LHCN-M2 (cell line): ENCODE measurements around the gene PTPRF. TPM values are rescaled to one million over a fixed set of nuclear protein-coding genes. Genes with fewer than 3 reads are reported as not detected.
"Not testable (repeated sequence)": the region's sequence is repeated elsewhere in the genome, so short reads cannot be mapped to it uniquely, and the experiment has no call there.

Source experiments
- DNase-seq: peaks from one replicate; pipeline ENCODE4 v3.0.0-alpha.2; 2012; ENCODE audit warnings: low read depth
- total RNA-seq: library from RNA; depleted of rRNA; stranded (reverse); fragments of >200 nt; gene quantifications from 2 replicates; pipeline ENCODE4 v1.2.3, GENCODE V29; 2014

PTPRF gene
- total RNA-seq, 1 experiment from 2014 or later: 12.8 TPM

DNA sequence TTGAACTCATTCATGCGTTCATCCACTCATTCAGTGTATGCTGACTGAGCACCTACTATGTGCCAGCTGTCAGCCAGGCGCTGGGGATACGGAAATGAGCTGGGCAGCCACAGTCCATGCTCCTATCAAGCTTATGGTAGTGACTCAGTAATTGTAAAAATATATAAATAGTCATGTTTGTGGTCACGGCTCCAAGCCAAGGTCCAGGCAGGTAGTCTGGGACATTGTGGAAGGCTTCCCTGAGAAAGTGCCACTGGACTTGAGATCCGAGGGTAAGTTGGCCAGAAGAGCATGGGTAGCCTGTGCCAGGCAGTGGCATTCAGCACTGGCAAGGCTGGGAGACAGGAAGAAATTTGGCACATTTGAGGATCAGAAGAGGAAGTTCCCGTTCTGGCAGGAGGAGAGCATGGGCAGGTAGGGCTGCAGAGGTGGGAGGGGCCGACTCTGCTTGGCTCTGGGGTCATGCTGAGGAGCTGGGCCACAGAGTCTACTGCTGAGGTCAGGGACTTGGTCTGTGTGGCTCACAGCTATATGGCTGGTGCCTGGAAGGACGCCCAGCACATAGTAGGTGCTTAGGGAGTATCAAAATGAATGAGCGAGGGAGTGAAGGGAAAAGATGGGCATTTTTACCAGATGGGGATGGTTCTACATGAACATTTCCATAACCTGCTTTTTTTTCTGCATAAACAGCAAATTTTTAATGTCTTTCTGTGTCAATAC, 6.9 kb downstream of the PTPRF start:
- DNase-seq: no peak

DNA sequence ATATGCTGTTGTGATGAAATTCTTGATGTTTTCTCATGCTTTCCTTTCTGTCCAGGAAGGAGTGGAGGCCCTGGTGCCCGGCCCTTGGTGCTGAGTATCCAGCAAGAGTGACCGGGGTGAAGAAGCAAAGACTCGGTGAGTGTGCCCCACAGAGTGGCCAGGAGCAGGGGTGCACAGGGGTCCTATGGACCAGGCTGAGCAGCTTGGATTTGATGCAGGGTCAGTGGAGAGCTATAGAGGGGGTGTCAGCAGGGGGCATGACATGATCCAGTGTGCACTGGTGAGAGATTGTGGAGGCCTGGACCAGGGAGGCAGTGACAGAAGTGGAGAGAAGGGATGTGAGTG, 7.4 kb downstream of the PTPRF start:
- DNase-seq: no peak

DNA sequence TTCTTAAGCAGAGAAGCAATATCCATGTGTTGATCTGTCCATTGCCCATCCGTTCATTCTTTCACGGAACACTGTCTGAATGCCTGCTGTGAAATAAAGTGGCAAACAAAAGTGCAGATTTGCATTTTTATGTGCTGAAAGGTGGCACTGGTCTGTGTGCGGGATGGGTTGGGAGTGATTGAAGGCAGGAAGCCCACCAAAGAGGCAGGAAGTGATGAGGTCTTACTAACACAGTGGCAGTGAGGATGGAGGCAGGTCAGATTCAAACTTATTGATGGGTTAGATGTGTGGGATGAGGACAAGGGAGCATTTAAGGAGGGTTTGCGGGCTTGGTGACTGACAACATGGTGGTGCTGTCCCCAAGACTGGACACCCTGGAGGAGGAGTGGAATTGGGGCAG, 8.3 kb downstream of the PTPRF start:
- no peak for DNase-seq

DNA sequence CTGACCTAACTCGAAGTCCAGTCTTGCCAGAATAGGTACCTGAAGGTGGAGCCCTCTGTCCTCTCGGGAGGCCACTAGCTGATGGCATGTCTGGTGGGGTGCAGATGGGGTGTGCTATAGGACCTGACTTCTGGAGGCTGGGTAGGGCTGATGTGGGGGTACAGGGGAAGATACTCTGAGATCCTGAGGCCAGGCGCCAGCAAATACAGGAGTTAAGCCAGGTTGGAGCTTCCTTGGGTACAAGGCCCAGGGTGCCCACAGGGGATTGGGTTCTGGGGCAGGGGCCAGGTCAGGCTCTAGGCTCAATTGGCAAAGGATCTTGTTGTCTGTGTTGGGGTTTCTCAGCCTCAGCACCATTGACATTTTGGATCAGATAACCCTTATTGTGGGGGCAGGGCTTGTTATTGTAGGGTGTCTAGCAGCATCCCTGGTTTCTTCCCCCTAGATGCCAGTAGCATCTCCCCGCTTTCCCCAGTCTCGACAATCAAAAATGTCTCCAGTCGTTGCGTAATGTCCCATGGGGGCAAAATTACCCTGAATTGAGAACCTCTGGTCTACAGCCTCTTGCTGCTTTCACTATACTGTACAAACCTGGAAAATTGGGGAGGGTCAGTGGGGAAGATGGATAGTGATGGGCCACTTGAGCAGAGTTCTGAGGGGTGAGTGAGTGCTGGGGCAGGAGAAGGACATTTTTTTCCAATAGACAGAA, 9.2 kb downstream of the PTPRF start:
- DNase-seq: no peak

DNA sequence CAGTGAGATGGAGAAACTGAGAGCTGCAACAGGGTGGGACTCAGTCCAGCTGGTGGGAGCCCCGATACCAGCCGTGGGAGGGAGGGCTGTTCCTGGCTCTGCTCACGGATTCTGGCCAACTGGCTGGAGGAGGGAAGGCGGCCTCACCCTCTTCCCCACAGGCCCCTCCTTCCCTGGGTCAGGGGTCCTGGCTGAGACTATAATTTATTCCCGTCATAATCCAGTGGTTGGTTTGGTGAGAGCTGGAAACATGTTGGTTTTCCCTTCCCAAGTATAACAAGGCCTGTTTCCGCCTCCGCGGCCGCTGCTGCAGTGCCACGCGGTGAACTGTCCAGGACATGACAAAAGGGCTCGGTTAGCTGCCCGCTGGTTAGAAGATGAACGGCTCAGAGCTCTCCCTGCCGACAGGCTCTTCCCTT, 10.0 kb downstream of the PTPRF start:
- DNase-seq: no peak

DNA sequence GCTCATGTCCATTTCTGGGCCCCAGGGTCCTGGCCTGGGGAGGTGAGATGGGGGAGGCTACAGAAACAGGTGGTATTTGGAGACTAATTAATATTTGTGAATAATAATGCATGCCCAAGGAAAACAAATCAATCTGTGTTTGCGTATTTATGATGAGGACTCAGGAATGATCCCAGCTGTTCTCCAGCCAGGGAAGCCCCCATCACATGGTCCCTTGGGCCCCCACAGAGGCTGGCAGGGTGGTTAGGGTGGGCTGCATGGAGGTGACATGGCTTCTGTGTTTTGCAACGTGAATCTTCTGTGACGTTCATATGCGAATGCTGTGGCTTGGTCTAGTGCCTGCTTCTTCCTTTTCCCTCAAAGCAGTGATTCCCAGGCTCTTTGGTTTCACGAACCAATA, 10.5 kb downstream of the PTPRF start:
- DNase-seq: no peak

DNA sequence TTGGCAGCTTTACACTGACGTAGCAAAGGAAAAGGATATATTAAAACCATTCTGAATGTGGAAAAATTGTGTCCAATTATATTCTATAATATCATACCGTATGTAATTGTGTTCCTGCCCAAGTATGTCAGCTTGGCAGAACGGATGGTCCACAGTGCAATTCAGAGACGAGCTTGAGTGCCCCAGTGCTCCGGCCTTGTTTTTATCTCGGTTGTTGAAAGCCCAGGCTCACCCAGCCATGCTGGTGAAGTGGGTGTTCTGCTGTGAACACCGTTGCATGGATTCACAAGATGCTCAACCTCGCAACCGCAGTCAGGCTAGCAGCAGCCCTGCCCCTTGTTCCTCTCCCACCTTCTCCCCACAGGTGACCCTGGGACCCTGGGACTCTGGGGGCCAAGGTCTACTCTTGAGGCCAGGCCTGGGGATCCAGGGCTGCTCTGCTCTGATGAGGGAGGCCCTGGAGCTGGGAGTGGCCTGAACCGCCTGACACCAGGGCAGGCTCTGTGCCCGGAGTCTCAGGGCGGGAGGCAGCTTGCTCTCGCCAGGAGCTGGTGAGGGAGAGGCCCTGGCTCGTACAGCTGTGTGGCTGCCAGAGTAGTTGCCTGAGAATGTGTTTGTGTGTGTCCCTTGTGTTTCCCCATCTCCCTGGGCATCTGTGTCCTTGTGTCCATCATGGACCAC, 11.2 kb downstream of the PTPRF start:
- DNase-seq: no peak

DNA sequence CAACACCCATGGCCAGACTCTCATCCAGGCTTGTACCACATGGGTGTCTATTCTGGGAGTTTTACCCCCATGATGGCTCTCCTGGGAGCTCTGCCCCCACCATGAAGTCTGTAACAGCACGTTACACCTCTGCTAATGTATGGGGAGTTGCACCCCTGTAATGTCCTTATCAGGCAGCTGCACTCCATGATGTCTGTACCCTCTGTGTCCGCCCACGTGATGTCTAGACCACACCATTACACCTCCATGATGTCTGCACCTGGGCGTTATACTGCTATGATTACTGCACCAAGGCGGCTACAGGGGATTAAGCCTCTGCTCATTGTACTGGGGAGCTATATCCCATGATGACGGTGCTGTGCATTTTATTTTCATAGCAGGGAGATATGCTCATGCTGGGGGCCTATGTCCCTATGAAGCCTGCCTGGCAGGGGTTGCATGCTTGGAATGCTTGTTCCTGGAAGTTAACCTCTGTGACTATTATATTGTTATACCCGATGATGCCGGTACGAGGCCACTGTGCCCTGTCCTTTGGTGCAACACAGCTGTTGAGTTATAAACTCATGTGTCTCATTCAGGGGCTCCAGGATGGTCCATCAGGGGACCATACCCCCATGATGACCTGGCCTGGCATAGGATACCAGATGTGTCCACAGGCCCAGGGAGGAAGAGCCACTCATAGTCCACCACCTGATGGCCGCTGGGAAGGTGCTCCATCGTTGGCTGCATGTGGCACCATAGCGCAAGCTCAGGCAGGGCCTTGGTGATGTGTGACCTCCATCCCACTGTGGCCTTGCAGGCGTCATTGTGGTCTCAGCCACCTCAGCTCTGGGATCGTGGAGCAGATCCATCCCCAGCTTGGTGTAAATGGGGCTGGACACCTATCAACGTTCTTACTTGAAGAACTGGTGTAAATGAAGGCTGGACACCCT, 12.1 kb downstream of the PTPRF start:
- no peak for DNase-seq

DNA sequence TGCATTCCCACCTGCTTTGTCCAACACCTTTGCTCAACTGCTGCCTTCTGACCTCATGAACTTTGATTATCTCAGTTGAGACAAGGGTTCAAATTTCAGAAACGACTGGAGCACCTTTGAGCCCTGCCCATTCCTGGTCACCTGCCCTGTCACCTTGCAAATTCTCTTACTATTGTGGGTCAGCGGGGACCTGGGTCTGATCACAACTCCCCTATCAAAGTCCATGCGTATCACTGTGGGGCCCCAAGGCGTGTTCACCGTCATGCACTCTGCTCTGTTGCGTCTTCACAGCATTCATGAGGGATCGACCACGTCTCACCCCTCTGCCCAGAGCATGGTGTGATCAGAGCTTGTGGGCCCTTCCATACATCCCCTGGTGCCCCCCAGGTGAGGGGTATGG, 12.9 kb downstream of the PTPRF start:
- DNase-seq: no peak

DNA sequence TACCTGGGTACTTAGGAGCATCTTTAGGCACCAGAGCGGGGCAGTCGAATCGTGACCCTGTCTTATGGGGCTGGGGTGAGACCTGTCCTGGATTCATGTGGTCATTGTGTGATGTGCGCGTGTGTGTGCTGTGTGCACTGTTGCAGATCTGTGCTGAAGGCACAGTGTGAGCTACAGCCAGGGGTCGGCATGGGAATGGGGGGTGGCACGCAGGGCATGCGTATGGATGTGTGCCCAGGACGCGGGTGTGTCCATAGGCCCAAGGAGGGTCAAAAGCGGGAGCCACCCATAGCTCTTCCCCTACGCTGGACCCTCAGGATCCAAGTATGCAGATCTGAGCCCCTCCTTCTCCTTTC, 14.6 kb downstream of the PTPRF start:
- no peak for DNase-seq

DNA sequence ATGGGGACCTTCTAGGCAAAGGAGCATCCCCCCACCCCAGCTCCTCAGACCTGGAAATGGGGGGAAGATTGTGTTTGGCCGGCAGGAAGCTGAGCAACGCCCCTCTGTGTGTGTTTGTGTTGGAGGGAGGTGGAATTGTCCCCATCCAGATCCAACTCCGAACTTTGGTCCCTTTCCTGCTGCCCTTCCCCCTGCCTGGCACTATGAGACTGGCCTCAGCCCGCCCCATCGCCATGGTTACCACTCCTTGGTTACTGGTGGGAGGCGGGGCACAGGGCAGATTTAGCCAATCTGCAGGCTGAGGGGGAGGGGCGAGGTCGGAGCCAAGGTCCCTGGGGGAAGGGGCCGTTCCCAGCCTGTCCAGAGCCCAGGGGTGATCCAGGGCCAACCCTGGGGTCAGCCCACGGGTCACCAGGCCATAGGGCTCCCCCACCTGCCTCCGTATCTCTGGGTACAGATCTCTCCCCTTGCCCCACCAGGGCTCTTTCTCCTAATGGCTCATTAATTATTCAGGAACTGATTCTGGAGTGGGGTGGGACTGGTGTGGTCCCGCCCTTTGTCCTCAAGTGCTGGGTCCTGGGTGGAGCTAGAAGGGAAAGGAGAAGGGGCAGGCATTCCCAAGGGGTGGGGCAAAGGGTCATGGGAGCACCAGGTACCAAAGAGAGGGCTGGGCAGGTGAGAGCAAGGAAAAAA, 15.2 kb downstream of the PTPRF start:
- peak; percentile 23 for DNase-seq

DNA sequence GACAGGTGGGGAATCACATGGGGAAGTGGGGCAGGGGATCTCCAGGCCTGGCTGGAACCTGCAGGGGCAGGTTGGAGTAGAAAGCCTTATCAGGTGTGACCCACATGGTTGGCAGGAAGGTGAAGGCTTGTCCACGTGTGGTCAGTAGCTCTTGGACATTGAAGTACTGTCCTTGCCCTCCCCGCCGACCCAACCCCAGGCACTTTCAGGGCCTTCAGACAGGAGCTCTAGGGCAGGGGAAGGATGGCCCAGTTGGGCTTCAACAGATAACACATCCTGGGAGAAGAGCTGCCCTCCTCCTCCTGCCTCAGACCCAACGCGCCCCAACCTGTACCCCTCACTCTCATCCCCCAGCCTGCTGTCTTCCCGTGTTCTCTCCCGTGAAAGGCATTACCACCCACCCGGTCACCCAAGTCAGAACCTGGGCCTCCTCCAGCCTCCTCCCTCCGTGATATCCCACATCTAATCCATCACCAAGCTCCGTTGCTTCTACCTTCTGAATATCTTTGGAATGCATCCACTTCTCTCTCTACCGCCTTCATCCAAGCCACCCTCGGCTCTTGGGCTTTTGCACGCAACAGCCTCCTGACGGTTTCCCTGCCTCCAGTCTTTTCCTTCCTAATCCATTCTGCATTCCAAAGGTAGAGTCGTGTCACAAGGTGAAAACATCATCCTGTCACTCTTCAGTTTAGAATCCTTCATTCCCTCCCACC, 15.9 kb downstream of the PTPRF start:
- DNase-seq: no peak

DNA sequence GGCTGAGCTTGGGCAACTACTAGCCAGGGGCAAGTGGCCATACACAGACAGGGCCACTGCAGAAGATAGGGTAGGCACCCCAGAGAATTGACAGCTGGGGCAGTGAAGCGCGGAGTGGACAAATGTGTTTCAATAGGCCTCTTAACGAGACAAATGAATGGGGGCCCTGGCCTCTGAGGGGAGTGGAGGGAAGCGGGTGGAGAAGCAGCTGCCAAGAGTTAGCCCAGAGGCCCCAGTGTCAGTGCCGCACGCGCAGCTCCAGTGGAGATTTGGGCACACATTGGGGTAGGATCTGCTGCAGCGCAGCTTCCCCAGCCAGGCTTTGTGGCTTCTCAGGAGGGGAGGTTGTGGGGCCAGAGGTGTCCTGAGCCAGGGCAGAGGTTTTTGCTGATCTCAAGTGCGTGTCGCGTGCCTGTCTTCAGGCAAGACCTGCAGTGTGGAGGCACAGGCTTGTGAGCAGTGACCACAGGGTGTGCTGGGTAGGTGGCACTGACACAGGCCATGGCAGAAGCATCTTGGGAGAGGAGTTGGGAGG, 16.9 kb downstream of the PTPRF start:
- DNase-seq: no peak

DNA sequence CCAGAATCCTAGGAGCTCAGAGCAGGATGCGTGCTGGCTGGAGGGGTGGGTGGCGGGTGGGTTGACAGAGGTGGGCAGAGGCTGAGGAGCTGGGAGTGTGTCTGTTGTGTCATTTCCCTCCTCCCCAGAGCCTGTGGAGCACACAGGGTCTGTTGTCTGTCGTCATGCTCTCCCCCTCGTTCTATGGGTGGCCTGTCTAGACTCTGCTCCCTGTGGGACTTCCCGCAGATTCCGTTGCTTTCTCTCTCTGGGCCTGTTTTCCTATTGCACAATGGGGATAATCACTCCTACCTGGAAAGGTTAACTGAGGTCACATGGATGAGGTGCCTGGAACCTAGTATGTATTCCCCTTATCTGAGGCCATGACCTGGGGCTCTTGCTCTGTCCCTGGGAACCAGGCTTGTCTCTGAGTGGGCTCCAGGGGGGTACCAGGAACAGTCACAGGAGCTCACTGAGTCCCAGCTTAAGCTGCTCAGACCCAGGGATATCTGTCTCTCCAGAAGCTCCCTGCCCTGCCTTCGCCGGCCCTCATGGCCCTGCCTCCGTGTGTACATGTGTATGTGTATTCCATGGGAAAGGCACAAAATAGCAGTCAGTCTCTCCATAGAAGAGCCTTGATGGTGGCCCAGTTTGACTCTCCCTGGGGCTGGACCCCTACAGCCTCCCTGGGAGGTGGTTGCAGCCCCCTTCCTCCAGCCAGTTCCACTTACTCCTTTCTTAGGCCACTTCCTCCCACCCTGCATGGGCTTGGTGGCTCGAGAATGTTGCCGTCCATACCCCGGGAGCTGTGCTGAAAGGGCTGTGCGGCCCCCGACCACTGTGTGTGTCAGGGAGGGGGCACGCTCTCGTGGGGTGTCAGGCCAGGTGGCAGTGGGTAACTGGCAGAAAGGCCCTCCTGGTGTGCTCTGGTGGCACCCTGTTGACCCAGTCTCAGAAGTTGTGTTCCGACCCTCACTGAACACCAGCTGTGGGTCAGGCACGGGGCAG, 17.9 kb downstream of the PTPRF start:
- DNase-seq: no peak

DNA sequence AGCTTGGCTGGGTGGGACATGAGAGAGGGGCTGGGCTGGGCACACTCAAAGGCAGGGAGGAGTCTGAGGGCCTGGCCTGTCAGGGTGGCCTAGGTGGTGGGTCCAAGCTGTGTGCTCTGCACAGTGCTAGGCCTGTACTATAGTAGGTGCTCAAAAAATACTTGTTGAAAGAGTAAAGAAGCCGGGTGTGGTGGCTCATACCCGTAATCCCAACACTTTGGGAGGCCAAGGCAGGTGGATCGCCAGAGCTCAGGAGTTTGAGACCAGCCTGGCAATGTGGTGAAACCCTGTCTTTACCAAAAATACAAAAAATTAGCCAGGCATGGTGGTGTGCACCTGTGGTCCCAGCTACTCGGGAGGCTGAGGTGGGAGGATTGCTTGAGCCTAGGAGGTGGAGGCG, 18.7 kb downstream of the PTPRF start:
- not testable (repeated sequence) for DNase-seq

DNA sequence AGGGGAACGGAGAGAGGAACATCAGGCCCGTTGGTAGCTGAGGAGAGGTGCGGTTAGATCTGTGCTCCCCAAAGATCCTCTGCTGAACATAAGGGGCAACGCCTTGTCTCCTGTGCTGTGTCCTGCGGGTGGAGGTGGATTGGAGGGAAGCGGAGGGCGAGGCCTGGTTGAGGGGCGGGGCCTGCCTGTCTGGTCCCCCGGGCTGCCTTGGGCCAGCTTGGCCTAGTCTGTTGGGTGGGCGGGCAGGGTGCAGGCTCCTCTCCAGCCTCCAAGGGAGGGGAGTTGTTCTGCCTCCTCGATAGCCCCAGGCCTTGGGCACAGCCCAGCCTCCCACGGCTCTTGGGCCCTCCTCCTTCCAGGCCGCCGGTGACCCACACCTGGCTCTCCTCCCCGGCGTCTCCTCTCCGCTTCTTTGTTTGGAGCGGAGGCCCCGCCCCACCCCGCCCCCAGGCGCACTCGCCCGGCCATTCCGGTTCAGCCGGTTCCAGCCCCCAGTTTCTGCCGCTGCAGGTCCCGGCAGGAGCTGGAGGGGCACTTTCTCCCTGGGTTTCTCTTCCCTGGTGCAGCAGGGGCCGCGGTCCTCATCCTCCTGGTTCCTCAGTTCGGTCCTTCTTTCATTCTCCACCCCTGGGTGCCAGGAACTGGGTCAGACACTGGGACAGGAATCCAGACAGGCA, 19.4 kb downstream of the PTPRF start:
- no peak for DNase-seq

DNA sequence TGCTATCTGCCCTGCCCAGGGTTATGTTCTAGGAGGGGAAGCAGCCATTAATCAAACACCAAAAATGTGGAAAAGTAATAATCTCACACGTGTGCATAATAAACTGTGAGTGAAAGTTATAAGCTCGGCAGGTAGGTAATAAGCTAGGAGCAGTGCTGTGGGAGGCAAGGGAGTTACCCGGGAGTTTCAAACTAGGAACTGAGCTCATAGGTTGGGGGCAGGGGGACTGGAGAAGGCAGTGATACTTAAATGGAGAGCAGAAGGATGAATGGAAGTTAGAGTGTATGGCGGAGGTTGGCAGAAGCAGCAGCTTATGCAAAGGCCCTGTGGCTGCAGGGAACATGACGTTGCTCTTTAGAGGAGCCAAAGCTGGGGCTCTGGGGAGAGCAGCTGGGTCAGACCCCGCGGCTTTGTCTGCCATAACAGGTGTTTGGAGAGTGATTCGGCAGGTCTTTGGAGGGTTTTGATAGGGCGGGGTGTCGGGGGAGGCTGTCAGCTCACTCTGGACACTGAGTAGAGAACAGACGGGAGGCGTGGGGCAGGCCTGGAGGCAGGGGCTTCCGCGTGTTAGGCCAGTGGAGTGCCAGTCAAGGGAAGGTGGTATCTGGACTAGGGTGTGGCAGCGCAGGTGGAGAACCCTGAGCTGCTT, 20.0 kb downstream of the PTPRF start:
- DNase-seq: no peak

DNA sequence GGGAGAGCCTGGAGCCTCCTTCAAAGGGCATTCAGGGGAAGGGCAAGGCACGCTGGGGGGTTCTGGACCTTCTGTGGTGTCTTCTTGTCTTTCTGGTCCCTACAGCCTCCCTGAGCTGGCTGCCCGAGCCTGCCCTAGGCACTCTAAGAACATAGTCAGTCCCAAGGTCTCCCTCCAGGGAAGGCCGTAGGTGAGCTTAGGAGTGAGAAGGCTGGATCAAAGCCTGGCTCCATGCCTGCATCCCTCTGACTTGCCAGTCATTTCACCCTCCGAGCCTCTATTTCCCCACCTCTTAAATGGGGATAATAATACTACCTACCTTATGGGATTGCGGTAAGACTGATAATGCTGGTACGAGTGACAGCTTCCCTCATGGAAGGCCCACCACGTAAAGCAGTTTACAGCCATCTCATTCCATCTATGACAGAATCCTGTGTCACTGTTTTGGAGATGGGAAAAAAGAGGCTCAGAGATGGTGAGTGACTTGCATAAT, 20.8 kb downstream of the PTPRF start:
- DNase-seq: no peak
